Loucy (cell line): Measurements from ENCODE around the gene PRDM5.

ENCODE experiments used
- H2AFZ ChIP-seq: fragments of 200-600 bp; sonication (generic); 2 replicates; pipeline ENCODE4 v1.6.0; 2016; ENCODE audit warnings: antibody characterized with exemption, mild to moderate bottlenecking, low read length, moderate library complexity
- H3F3A ChIP-seq: fragments of 200-600 bp; 2 replicates; pipeline ENCODE4 v1.6.0; 2016; ENCODE audit warnings: antibody characterized with exemption, low read depth, mild to moderate bottlenecking
- H3K27me3 ChIP-seq: fragments of 200-600 bp; sonication (generic); 2 replicates; pipeline ENCODE4 v1.6.1; 2014; ENCODE audit warnings: low read length, mild to moderate bottlenecking; ENCODE audit not compliant: insufficient read depth, poor library complexity, severe bottlenecking
- H3K36me3 ChIP-seq: fragments of 200-600 bp; sonication (generic); 2 replicates; pipeline ENCODE4 v1.6.1; 2016; ENCODE audit warnings: low read length; ENCODE audit not compliant: insufficient read depth
- H3K4me1 ChIP-seq: fragments of 200-600 bp; sonication (generic); 2 replicates; pipeline ENCODE4 v1.5.1; 2014; ENCODE audit warnings: low read length, mild to moderate bottlenecking; ENCODE audit not compliant: insufficient read depth, poor library complexity, severe bottlenecking
- H3K4me2 ChIP-seq: fragments of 200-600 bp; sonication (generic); 2 replicates; pipeline ENCODE4 v1.6.0; 2014; ENCODE audit warnings: antibody characterized with exemption, low read length, low read depth, mild to moderate bottlenecking; ENCODE audit not compliant: poor library complexity, severe bottlenecking
- H3K4me3 ChIP-seq: fragments of 200-600 bp; sonication (generic); 2 replicates; pipeline ENCODE4 v1.5.1; 2014; ENCODE audit warnings: low read length, mild to moderate bottlenecking, mixed read lengths; ENCODE audit not compliant: poor library complexity, severe bottlenecking
- H3K79me2 ChIP-seq: fragments of 200-600 bp; sonication (generic); 2 replicates; pipeline ENCODE4 v1.6.1; 2014; ENCODE audit warnings: low read length; ENCODE audit not compliant: insufficient read depth
- H3K9ac ChIP-seq: fragments of 200-600 bp; sonication (generic); 2 replicates; pipeline ENCODE4 v1.6.0; 2014; ENCODE audit warnings: mild to moderate bottlenecking, low read depth, low read length, moderate library complexity; ENCODE audit not compliant: poor library complexity, severe bottlenecking
- H3K9me2 ChIP-seq: fragments of 200-600 bp; sonication (generic); replicated peaks from 2 replicates; pipeline ENCODE4 v1.6.1; 2016; ENCODE audit warnings: low read depth, low read length, mixed read lengths
- H3K9me3 ChIP-seq: fragments of 200-600 bp; sonication (generic); 2 replicates; pipeline ENCODE4 v1.6.1; 2014; ENCODE audit warnings: mild to moderate bottlenecking, antibody characterized with exemption, low read length, low read depth; ENCODE audit not compliant: insufficient read depth
- H4K20me1 ChIP-seq: fragments of 200-600 bp; sonication (generic); 2 replicates; pipeline ENCODE4 v1.6.0; 2014; ENCODE audit warnings: antibody characterized with exemption, low read length, mild to moderate bottlenecking; ENCODE audit not compliant: insufficient read depth, poor library complexity, severe bottlenecking
- CTCF ChIP-seq: fragments of 200-600 bp; sonication (generic); conservative IDR thresholded peaks from 2 replicates; pipeline ENCODE4 v1.5.1; 2014; ENCODE audit warnings: mild to moderate bottlenecking, antibody characterized with exemption, low read length
- EZH2phosphoT487 ChIP-seq: fragments of 200-600 bp; IDR thresholded peaks from 2 replicates; pipeline ENCODE4 v1.6.1; 2018; ENCODE audit warnings: antibody characterized with exemption, mild to moderate bottlenecking, moderate library complexity, borderline replicate concordance

Gene PRDM5

GRCh38 chr4:120864969-120865368 is 57.6 kb downstream of the PRDM5 start:
- H3K9me2 ChIP-seq: no peaks in the 10 kb centered on the region
- H3K79me2 ChIP-seq: no peaks in the 10 kb centered on the region
- H3K4me3 ChIP-seq: no peak overlapping the region
- no peaks in the 10 kb centered on the region for H3K27me3 ChIP-seq
- no peaks in the 10 kb centered on the region for H3K36me3 ChIP-seq
- no peak for TF ChIP-seq CTCF
- no peak for TF ChIP-seq EZH2phosphoT487
- H3K9ac ChIP-seq: no peak overlapping the region
- H2AFZ ChIP-seq: no peak overlapping the region
- H3F3A ChIP-seq: no peaks in the 10 kb centered on the region
- no peaks in the 10 kb centered on the region for H4K20me1 ChIP-seq
- H3K9me3 ChIP-seq: no peaks in the 10 kb centered on the region
- H3K4me2 ChIP-seq: no peak overlapping the region
- H3K4me1 ChIP-seq: no peaks in the 10 kb centered on the region

DNA sequence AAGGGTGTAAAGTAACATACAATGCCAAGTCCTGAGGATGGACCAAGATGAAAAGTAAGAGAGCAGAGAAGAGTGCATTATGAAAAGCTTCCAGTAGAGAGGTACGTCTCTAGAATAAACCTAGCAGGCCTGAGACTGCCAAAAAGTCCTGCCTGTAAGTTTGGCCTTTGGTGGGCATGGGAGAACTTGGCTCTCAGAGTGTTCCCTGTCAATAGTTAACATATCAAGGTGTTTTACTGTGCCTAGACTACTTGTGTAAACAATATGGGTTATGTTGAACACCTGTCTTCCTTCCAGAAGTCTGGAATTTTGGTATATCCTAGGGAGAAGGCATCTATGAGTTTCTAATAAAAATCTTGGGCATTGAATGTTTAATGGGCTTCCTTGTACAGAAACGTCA is 60.1 kb downstream of the PRDM5 start:
- Histone ChIP-seq H3K79me2 (no peaks in the 10 kb centered on the region), H3K9ac (no peak overlapping the region), H2AFZ (no peak overlapping the region), H3K9me3 (no peaks in the 10 kb centered on the region), H4K20me1 (no peaks in the 10 kb centered on the region), H3F3A (no peaks in the 10 kb centered on the region), H3K4me2 (no peak overlapping the region), H3K9me2 (no peaks in the 10 kb centered on the region), H3K4me3 (no peak overlapping the region), H3K27me3 (no peaks in the 10 kb centered on the region), H3K36me3 (no peaks in the 10 kb centered on the region), H3K4me1 (no peaks in the 10 kb centered on the region)
- TF ChIP-seq EZH2phosphoT487: no peak
- TF ChIP-seq CTCF: no peak

DNA sequence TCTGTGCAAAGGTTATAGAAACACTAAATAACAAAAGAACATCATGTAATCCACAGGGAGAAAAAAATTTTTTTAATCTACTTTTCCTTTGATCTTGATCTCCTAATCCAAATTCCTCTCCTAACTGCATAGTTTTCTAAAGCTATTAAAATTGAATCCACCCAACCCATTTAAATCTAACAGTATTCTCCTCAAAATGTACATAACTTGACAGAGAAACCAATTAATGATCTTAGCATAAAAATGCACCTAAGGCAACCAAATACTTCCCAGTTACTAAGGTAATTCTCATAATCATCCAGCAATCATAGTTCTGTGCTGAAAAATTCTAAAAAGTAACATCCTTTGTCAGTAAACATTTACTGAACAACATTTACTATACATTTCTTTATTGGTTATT is 60.7 kb downstream of the PRDM5 start:
- no peaks in the 10 kb centered on the region for H3K79me2 ChIP-seq
- H3K9me2 ChIP-seq: no peaks in the 10 kb centered on the region
- H3F3A ChIP-seq: no peaks in the 10 kb centered on the region
- no peak overlapping the region for H3K4me3 ChIP-seq
- no peaks in the 10 kb centered on the region for H3K27me3 ChIP-seq
- no peaks in the 10 kb centered on the region for H3K9me3 ChIP-seq
- H4K20me1 ChIP-seq: no peaks in the 10 kb centered on the region
- H2AFZ ChIP-seq: no peak overlapping the region
- H3K36me3 ChIP-seq: no peaks in the 10 kb centered on the region
- no peak overlapping the region for H3K9ac ChIP-seq
- H3K4me2 ChIP-seq: no peak overlapping the region
- no peak for TF ChIP-seq EZH2phosphoT487
- TF ChIP-seq CTCF: no peak
- no peaks in the 10 kb centered on the region for H3K4me1 ChIP-seq
